Lung microvascular endothelial cell (primary cell): ENCODE results near the gene ARHGEF17. TPM values are rescaled to one million over a fixed set of nuclear protein-coding genes. Genes with fewer than 3 reads are reported as not detected.
"Not testable (repeated sequence)": the region's sequence is repeated elsewhere in the genome, so short reads cannot be mapped to it uniquely, and the experiment has no call there.

Source experiments
- DNase-seq, 2 donors: peaks; one replicate each; pipeline versions ENCODE4 v3.0.0 to v3.0.0-alpha.2; 2010; ENCODE audit warnings: low read depth in 2 of 2
- total RNA-seq: library from RNA; depleted of rRNA; stranded (reverse); fragments of >200 nt; gene quantifications from 2 replicates; pipeline ENCODE4 v1.2.1, GENCODE V29; 2014

The ARHGEF17 gene
- total RNA-seq, 1 donor from 2014 or later: 28.0 TPM

- no peak for DNase-seq
These were observed 34.7 kb upstream of the ARHGEF17 start for GRCh38 chr11:73273222-73273895.

- DNase-seq: not testable (repeated sequence)
These were observed 33.9 kb upstream of the ARHGEF17 start for GRCh38 chr11:73274191-73274590.

GRCh38 chr11:73274722-73275380, 33.2 kb upstream of the ARHGEF17 start:
- no peak for DNase-seq

- DNase-seq: no peak
These were observed 32.7 kb upstream of the ARHGEF17 start for GRCh38 chr11:73275381-73275750.

- no peak for DNase-seq
These were observed 30.6 kb upstream of the ARHGEF17 start for GRCh38 chr11:73277467-73277866.

GRCh38 chr11:73280626-73281025, 27.4 kb upstream of the ARHGEF17 start:
- DNase-seq: no peak

- DNase-seq: no peak
These were observed 26.8 kb upstream of the ARHGEF17 start for GRCh38 chr11:73281201-73281741.

- no peak for DNase-seq
These were observed 26.0 kb upstream of the ARHGEF17 start for GRCh38 chr11:73281796-73282660.

- DNase-seq: no peak
These were observed 24.6 kb upstream of the ARHGEF17 start for GRCh38 chr11:73283276-73284000.

- DNase-seq: no peak
These were observed 24.0 kb upstream of the ARHGEF17 start for GRCh38 chr11:73284106-73284505.

GRCh38 chr11:73285721-73286120, 22.4 kb upstream of the ARHGEF17 start:
- DNase-seq: no peak

GRCh38 chr11:73286240-73286810, 21.8 kb upstream of the ARHGEF17 start:
- no peak for DNase-seq

- no peak for DNase-seq
These were observed 20.5 kb upstream of the ARHGEF17 start for GRCh38 chr11:73287400-73288101.

- DNase-seq: no peak
These were observed 19.7 kb upstream of the ARHGEF17 start for GRCh38 chr11:73288192-73288872.

GRCh38 chr11:73288873-73289707, 19.0 kb upstream of the ARHGEF17 start:
- DNase-seq: peak; percentile 81 to 83

- DNase-seq: no peak
These were observed 17.5 kb upstream of the ARHGEF17 start for GRCh38 chr11:73290536-73290935.

- DNase-seq: no peak
These were observed 16.9 kb upstream of the ARHGEF17 start for GRCh38 chr11:73291196-73291595.

GRCh38 chr11:73291781-73292524, 16.1 kb upstream of the ARHGEF17 start:
- no peak for DNase-seq
